ENCODE data around the gene UFSP2.

The UFSP2 gene

DNA sequence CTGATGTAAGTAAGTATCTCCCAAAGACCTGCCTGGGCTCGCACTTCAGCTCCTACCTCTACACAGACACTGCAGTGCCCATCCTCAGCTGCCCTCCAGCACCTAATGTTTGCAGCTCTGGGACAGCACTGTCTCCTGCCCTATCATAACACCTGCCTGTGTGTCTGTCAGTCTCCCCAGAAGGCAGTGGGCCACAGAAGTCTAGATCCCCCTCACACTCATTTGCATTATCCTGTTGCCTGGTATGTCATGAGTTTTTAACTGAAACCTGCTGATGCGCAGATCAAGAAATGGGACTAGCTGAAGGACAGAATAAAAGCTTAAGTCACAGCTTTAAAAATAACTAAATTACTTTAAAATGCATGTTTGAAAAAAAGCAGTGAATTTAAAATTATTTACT is 73.0 kb downstream of the UFSP2 start:
- DNase-seq (ENCODE audit: low spot score): no peak

DNA sequence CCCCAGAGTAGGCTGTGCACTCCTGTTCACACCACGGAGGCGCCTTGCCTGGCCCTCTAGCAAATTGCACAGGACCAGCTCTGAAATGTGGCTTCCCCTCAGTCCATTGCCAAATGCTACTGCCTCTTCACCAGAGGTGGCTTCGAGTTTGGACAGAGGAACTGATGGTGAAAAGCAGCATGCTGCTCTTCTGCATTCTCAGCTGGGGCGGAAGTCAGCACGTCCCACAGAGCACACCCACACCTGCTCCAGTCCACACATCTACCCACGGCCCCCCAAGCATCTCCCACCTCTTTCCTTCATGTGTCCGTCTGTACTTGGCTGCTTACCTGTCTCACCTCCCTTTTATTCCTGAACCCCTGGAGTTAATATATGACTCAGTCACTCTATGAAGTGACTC is 73.6 kb downstream of the UFSP2 start:
- no peak for DNase-seq (ENCODE audit: low spot score)

DNA sequence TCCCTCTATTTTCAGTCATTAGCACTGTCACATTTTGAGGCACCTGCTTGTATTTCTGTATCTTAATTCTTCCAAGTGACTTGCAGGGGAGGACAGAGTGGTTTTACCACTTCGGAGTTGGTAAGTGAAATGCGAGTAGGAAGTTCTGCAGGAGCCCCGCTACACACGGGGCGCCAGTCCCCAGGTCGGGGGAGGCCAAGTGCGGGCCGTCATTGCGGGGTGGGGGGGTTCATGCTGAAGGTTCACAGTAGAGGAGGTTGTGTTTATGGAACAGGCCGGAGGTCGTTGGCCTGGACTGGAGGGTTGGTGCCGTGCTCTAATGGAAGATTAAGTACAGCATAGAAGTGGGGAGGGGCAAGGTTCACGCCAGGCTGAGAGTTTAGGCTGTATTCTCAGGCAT is 74.1 kb downstream of the UFSP2 start:
- DNase-seq (ENCODE audit: low spot score): no peak
